ENCODE measurements around the gene GTF2E1.
"Not testable (repeated sequence)": the region's sequence is repeated elsewhere in the genome, so short reads cannot be mapped to it uniquely, and the experiment has no call there.

The GTF2E1 gene

GRCh38 chr3:120738006-120738405 lies 4.5 kb upstream of the GTF2E1 start:
- H3K9ac ChIP-seq (ENCODE audit: low read depth, low read length); H3K4me3 ChIP-seq (ENCODE audit: low read depth, low read length); H3K36me3 ChIP-seq (ENCODE audit: control insufficient read depth, insufficient read depth, low read length); H3K4me1 ChIP-seq (ENCODE audit: control insufficient read depth, insufficient read depth, low read length); H3K9me3 ChIP-seq (ENCODE audit: control insufficient read depth, insufficient read depth, low read length); H3K27me3 ChIP-seq (ENCODE audit: control insufficient read depth, insufficient read depth, low read length): not testable (repeated sequence)

- Histone ChIP-seq H3K9ac (ENCODE audit: low read depth, low read length) (no peak overlapping the region), H3K4me3 (ENCODE audit: low read depth, low read length) (peak overlapping the region; percentile 97), H3K4me1 (ENCODE audit: control insufficient read depth, insufficient read depth, low read length) (peaks cover 9% of the 10 kb centered on the region), H3K36me3 (ENCODE audit: control insufficient read depth, insufficient read depth, low read length) (peaks cover 10% of the 10 kb centered on the region), H3K27me3 (ENCODE audit: control insufficient read depth, insufficient read depth, low read length) (no peaks in the 10 kb centered on the region), H3K9me3 (ENCODE audit: control insufficient read depth, insufficient read depth, low read length) (peaks cover 7% of the 10 kb centered on the region)
Observed at GRCh38 chr3:120741320-120741719, 1.2 kb upstream of the GTF2E1 start.

- H3K4me3 ChIP-seq (ENCODE audit: low read depth, low read length): peak overlapping the region; percentile 97
- peaks cover 7% of the 10 kb centered on the region for H3K9me3 ChIP-seq (ENCODE audit: control insufficient read depth, insufficient read depth, low read length)
- peaks cover 9% of the 10 kb centered on the region for H3K4me1 ChIP-seq (ENCODE audit: control insufficient read depth, insufficient read depth, low read length)
- no peak overlapping the region for H3K9ac ChIP-seq (ENCODE audit: low read depth, low read length)
- no peaks in the 10 kb centered on the region for H3K27me3 ChIP-seq (ENCODE audit: control insufficient read depth, insufficient read depth, low read length)
- peaks cover 10% of the 10 kb centered on the region for H3K36me3 ChIP-seq (ENCODE audit: control insufficient read depth, insufficient read depth, low read length)
Observed at GRCh38 chr3:120741837-120742197, 727 bp upstream of the GTF2E1 start.

- Histone ChIP-seq H3K9me3 (ENCODE audit: control insufficient read depth, insufficient read depth, low read length) (peaks cover 6% of the 10 kb centered on the region), H3K36me3 (ENCODE audit: control insufficient read depth, insufficient read depth, low read length) (peaks cover 4% of the 10 kb centered on the region), H3K9ac (ENCODE audit: low read depth, low read length) (peak overlapping the region; percentile 71), H3K4me1 (ENCODE audit: control insufficient read depth, insufficient read depth, low read length) (peaks cover 9% of the 10 kb centered on the region), H3K4me3 (ENCODE audit: low read depth, low read length) (peak overlapping the region; percentile 97), H3K27me3 (ENCODE audit: control insufficient read depth, insufficient read depth, low read length) (no peaks in the 10 kb centered on the region)
Observed at GRCh38 chr3:120742849-120743365, 363 bp downstream of the GTF2E1 start.

GRCh38 chr3:120743556-120744195 lies 1.1 kb downstream of the GTF2E1 start:
- Histone ChIP-seq H3K9me3 (ENCODE audit: control insufficient read depth, insufficient read depth, low read length) (peaks cover 3% of the 10 kb centered on the region), H3K36me3 (ENCODE audit: control insufficient read depth, insufficient read depth, low read length) (no peaks in the 10 kb centered on the region), H3K27me3 (ENCODE audit: control insufficient read depth, insufficient read depth, low read length) (no peaks in the 10 kb centered on the region), H3K4me3 (ENCODE audit: low read depth, low read length) (peak overlapping the region; percentile 97), H3K4me1 (ENCODE audit: control insufficient read depth, insufficient read depth, low read length) (peaks cover 9% of the 10 kb centered on the region), H3K9ac (ENCODE audit: low read depth, low read length) (peak overlapping the region; percentile 71)

GRCh38 chr3:120745466-120745865 lies 2.9 kb downstream of the GTF2E1 start:
- H3K4me3 ChIP-seq (ENCODE audit: low read depth, low read length): no peak overlapping the region
- H3K36me3 ChIP-seq (ENCODE audit: control insufficient read depth, insufficient read depth, low read length): no peaks in the 10 kb centered on the region
- H3K4me1 ChIP-seq (ENCODE audit: control insufficient read depth, insufficient read depth, low read length): peaks cover 9% of the 10 kb centered on the region
- no peaks in the 10 kb centered on the region for H3K9me3 ChIP-seq (ENCODE audit: control insufficient read depth, insufficient read depth, low read length)
- H3K27me3 ChIP-seq (ENCODE audit: control insufficient read depth, insufficient read depth, low read length): no peaks in the 10 kb centered on the region
- H3K9ac ChIP-seq (ENCODE audit: low read depth, low read length): no peak overlapping the region

- Histone ChIP-seq H3K27me3 (ENCODE audit: control insufficient read depth, insufficient read depth, low read length) (no peaks in the 10 kb centered on the region), H3K9me3 (ENCODE audit: control insufficient read depth, insufficient read depth, low read length) (no peaks in the 10 kb centered on the region), H3K4me3 (ENCODE audit: low read depth, low read length) (no peak overlapping the region), H3K9ac (ENCODE audit: low read depth, low read length) (no peak overlapping the region), H3K4me1 (ENCODE audit: control insufficient read depth, insufficient read depth, low read length) (peaks cover 11% of the 10 kb centered on the region), H3K36me3 (ENCODE audit: control insufficient read depth, insufficient read depth, low read length) (peaks cover 8% of the 10 kb centered on the region)
Observed at GRCh38 chr3:120749843-120750242, 7.3 kb downstream of the GTF2E1 start.

- H3K9ac ChIP-seq (ENCODE audit: low read depth, low read length): no peak overlapping the region
- no peaks in the 10 kb centered on the region for H3K27me3 ChIP-seq (ENCODE audit: control insufficient read depth, insufficient read depth, low read length)
- peaks cover 12% of the 10 kb centered on the region for H3K4me1 ChIP-seq (ENCODE audit: control insufficient read depth, insufficient read depth, low read length)
- H3K9me3 ChIP-seq (ENCODE audit: control insufficient read depth, insufficient read depth, low read length): no peaks in the 10 kb centered on the region
- H3K36me3 ChIP-seq (ENCODE audit: control insufficient read depth, insufficient read depth, low read length): peaks cover 8% of the 10 kb centered on the region
- H3K4me3 ChIP-seq (ENCODE audit: low read depth, low read length): no peak overlapping the region
Observed at GRCh38 chr3:120752230-120752629, 9.7 kb downstream of the GTF2E1 start.

- H3K4me3 ChIP-seq (ENCODE audit: low read depth, low read length): no peak overlapping the region
- no peak overlapping the region for H3K9ac ChIP-seq (ENCODE audit: low read depth, low read length)
- no peaks in the 10 kb centered on the region for H3K9me3 ChIP-seq (ENCODE audit: control insufficient read depth, insufficient read depth, low read length)
- peaks cover 10% of the 10 kb centered on the region for H3K36me3 ChIP-seq (ENCODE audit: control insufficient read depth, insufficient read depth, low read length)
- H3K27me3 ChIP-seq (ENCODE audit: control insufficient read depth, insufficient read depth, low read length): no peaks in the 10 kb centered on the region
- peaks cover 12% of the 10 kb centered on the region for H3K4me1 ChIP-seq (ENCODE audit: control insufficient read depth, insufficient read depth, low read length)
Observed at GRCh38 chr3:120752865-120753264, 10.3 kb downstream of the GTF2E1 start.

- peaks cover 11% of the 10 kb centered on the region for H3K36me3 ChIP-seq (ENCODE audit: control insufficient read depth, insufficient read depth, low read length)
- H3K27me3 ChIP-seq (ENCODE audit: control insufficient read depth, insufficient read depth, low read length): no peaks in the 10 kb centered on the region
Observed at GRCh38 chr3:120753810-120754209, 11.3 kb downstream of the GTF2E1 start.

GRCh38 chr3:120756061-120756460 lies 13.5 kb downstream of the GTF2E1 start:
- Histone ChIP-seq H3K27me3 (ENCODE audit: control insufficient read depth, insufficient read depth, low read length) (no peaks in the 10 kb centered on the region), H3K9me3 (ENCODE audit: control insufficient read depth, insufficient read depth, low read length) (no peaks in the 10 kb centered on the region)

More at GRCh38 chr3:120753810-120754209, 11.3 kb downstream of the GTF2E1 start:
- Histone ChIP-seq H3K4me1 (ENCODE audit: control insufficient read depth, insufficient read depth, low read length) (peaks cover 12% of the 10 kb centered on the region), H3K4me3 (ENCODE audit: low read depth, low read length) (no peak overlapping the region), H3K9ac (ENCODE audit: low read depth, low read length) (no peak overlapping the region), H3K9me3 (ENCODE audit: control insufficient read depth, insufficient read depth, low read length) (no peaks in the 10 kb centered on the region)

GRCh38 chr3:120758551-120758950 lies 16.0 kb downstream of the GTF2E1 start:
- H3K4me3 ChIP-seq (ENCODE audit: low read depth, low read length); H3K9me3 ChIP-seq (ENCODE audit: control insufficient read depth, insufficient read depth, low read length); H3K36me3 ChIP-seq (ENCODE audit: control insufficient read depth, insufficient read depth, low read length); H3K9ac ChIP-seq (ENCODE audit: low read depth, low read length); H3K27me3 ChIP-seq (ENCODE audit: control insufficient read depth, insufficient read depth, low read length): not testable (repeated sequence)
- H3K4me1 ChIP-seq (ENCODE audit: control insufficient read depth, insufficient read depth, low read length): peaks cover 12% of the 10 kb centered on the region

More at GRCh38 chr3:120756061-120756460, 13.5 kb downstream of the GTF2E1 start:
- peaks cover 12% of the 10 kb centered on the region for H3K4me1 ChIP-seq (ENCODE audit: control insufficient read depth, insufficient read depth, low read length)
- H3K36me3 ChIP-seq (ENCODE audit: control insufficient read depth, insufficient read depth, low read length): peaks cover 6% of the 10 kb centered on the region
- no peak overlapping the region for H3K9ac ChIP-seq (ENCODE audit: low read depth, low read length)
- no peak overlapping the region for H3K4me3 ChIP-seq (ENCODE audit: low read depth, low read length)

Measured in iPS-15b (cell line).